ENCODE results near the gene STMND1.

The STMND1 gene

DNA sequence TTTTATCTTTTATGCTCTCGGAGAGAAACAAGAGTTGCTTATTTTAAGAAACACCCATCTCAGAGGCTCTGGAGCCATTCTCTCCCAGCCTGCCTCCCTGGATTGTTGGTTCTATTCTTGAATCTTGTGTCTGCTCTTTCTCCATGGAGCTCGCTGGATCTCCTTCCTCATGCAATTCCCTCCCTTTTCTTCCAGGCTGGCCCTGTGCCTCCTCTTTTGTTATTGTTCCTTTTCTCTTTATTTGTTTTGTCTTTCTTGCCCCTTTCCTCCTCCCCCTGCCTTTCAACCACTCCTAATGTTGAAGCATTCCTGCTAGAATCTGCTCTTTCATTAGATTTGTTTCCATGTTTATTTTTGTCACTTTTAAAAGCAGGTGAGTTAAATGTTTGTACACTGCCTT lies 76.5 kb downstream of the STMND1 start:
- H3K9me3 ChIP-seq (ENCODE audit: control insufficient read depth in 1 of 2, low read length in 2 of 2) = no peaks in the 10 kb centered on the region

DNA sequence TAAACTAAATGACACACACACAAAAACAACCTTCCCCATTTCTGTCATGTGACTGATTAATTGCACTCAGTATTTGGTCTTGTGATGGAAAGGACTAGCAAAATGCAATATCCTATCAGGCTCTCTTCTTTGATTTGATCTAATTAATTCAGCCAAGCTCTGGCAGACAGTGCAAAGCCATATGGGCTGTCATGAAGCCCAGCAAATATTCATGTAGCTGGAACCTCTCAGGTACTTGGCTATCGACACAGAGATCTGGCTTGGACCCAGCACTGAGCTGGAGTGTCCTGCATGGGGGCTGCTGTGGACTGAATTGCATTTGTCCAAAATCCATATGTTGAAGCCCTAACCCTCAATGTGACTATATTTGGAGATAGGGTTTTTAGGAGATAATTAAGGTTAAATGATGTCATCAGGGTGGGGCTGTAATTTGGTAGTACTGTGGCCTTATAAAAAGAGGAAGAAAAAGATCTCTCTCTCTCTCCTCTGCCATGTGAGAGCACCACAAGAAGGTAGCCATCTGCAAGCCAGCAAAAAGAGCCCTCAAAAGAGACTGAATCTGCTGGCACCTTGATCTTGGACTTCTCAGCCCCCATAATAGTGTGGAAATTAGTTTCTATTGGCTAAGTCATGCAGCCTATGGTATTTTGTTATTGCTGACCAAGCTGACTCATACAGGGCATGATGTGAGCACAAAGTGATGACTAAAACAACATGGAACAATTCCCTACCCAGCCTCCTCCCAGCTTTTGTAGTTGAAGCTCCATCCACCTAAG lies 77.1 kb downstream of the STMND1 start:
- H3K4me1 ChIP-seq (ENCODE audit: control insufficient read depth in 1 of 2, insufficient read depth in 2 of 2, low read length in 2 of 2) = no peaks in the 10 kb centered on the region
- no peaks in the 10 kb centered on the region for H3K36me3 ChIP-seq (ENCODE audit: control insufficient read depth in 1 of 2, insufficient read depth in 2 of 2, low read length in 2 of 2)
- H3K27me3 ChIP-seq (ENCODE audit: control insufficient read depth in 1 of 2, insufficient read depth in 2 of 2, low read length in 2 of 2) = no peaks in the 10 kb centered on the region
- H3K4me3 ChIP-seq (ENCODE audit: low read depth in 1 of 2, low read length in 2 of 2) = no peak overlapping the region
- H3K9ac ChIP-seq (ENCODE audit: low read depth in 1 of 2, low read length in 2 of 2) = no peak overlapping the region
- H3K9me3 ChIP-seq (ENCODE audit: control insufficient read depth in 1 of 2, low read length in 2 of 2) = no peaks in the 10 kb centered on the region
- H3K27ac ChIP-seq (ENCODE audit: low read depth, low read length) = no peak overlapping the region

More for the DNA sequence above, 76.5 kb downstream of the STMND1 start:
- no peak overlapping the region for H3K27ac ChIP-seq (ENCODE audit: low read depth, low read length)
- no peaks in the 10 kb centered on the region for H3K4me1 ChIP-seq (ENCODE audit: control insufficient read depth in 1 of 2, insufficient read depth in 2 of 2, low read length in 2 of 2)
- H3K27me3 ChIP-seq (ENCODE audit: control insufficient read depth in 1 of 2, insufficient read depth in 2 of 2, low read length in 2 of 2) = no peaks in the 10 kb centered on the region
- H3K9ac ChIP-seq (ENCODE audit: low read depth in 1 of 2, low read length in 2 of 2) = no peak overlapping the region
- no peaks in the 10 kb centered on the region for H3K36me3 ChIP-seq (ENCODE audit: control insufficient read depth in 1 of 2, insufficient read depth in 2 of 2, low read length in 2 of 2)
- H3K4me3 ChIP-seq (ENCODE audit: low read depth in 1 of 2, low read length in 2 of 2) = no peak overlapping the region

DNA sequence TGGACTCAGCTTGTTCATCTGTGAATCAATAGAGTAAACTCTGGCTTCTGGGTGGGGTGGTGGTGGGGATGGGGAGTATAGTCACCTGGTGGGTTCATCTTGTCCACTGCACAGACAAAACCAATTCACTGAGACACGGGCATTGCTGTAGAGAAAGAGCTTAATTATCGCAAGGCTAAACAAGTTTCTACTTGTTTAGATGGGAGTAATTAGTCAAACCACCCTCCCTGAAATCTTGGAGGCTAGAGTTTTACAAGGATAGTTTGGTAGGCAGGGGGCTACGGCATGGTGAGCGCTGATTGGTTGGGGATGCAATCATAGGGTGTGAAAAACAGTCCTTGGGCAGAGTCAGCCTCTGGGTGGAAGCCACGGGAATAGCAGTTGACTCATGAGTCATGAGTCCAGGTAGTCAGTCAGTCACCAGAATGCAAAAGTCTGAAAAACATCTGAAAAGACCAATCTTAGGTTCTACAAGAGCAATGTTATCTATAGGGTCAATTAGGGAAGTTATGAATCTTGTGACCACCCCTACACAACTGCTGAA lies 77.8 kb downstream of the STMND1 start:
- Histone ChIP-seq H3K4me3 (ENCODE audit: low read depth in 1 of 2, low read length in 2 of 2) (no peak overlapping the region), H3K27ac (ENCODE audit: low read depth, low read length) (no peak overlapping the region), H3K4me1 (ENCODE audit: control insufficient read depth in 1 of 2, insufficient read depth in 2 of 2, low read length in 2 of 2) (no peaks in the 10 kb centered on the region), H3K9me3 (ENCODE audit: control insufficient read depth in 1 of 2, low read length in 2 of 2) (no peaks in the 10 kb centered on the region), H3K27me3 (ENCODE audit: control insufficient read depth in 1 of 2, insufficient read depth in 2 of 2, low read length in 2 of 2) (no peaks in the 10 kb centered on the region), H3K9ac (ENCODE audit: low read depth in 1 of 2, low read length in 2 of 2) (no peak overlapping the region), H3K36me3 (ENCODE audit: control insufficient read depth in 1 of 2, insufficient read depth in 2 of 2, low read length in 2 of 2) (no peaks in the 10 kb centered on the region)

Measured in duodenal mucosa (tissue), 2 donors.